Measurements from ENCODE around the gene C2orf72. TPM values are rescaled to one million over a fixed set of nuclear protein-coding genes. Genes with fewer than 3 reads are reported as not detected.

C2orf72 gene
- total and polyA plus RNA-seq, 2 of the 13 experiments (the other 11 are each of a cell fraction or from before 2014, with no cell fraction given), result 147 to 203 TPM

DNA sequence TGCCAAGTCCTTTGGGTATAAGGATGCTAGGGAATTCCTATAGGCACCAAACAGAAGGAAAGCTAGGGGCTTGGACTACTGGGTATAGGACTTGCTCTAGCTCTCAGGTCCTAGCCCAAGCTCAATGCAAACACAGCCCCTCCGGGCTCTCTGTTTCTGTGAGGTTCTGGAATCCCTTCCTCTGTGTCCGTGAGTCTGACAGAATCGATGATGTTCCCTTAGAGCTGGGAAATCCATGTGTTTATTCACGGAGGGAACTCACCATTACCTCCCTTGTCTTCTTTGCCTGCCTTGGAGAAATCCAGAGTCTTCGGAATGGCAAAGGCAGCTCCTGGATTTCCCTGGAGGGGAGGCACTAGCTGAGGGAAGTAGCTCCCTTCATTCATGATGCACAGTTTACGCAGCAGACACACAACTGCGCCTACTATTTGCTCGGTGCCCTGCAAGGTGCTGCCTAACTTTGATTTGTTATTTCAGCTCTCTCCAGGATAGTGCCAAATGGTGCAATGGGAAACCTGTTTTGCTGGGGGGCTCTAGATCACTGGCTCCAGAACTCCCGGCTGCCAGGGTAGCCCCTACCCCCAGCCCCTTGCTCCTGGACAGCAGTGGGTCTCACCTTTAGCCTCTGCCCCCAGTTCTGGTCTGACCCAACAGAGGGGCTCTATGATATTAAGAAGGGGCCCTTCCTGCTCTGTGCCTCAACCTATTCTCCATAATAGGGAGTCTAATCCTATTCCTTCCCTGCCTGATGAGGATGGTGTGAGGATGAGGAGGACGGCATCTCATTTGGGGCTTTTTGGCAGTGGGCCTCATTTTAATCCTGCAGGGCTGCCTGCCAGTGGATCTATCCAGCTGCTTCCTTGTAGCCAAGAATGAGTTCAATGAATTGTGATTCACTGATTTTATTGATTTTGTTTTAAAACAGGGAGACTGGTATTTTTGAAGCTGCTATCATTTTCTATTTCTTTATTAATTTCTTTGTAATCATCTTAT, 10.9 kb downstream of the C2orf72 start (continued):
- TF ChIP-seq, protein P1, sequence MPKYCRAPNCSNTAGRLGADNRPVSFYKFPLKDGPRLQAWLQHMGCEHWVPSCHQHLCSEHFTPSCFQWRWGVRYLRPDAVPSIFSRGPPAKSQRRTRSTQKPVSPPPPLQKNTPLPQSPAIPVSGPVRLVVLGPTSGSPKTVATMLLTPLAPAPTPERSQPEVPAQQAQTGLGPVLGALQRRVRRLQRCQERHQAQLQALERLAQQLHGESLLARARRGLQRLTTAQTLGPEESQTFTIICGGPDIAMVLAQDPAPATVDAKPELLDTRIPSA (CRISPR knock-in tag; IDR thresholded peaks at IDR 0.05; ENCODE audit: borderline replicate concordance), result no peak
- TF ChIP-seq FOXA1 (IDR thresholded peaks at IDR 0.05) (no peak), FOXA1 (CRISPR knock-in tag; IDR thresholded peaks at IDR 0.05) (no peak), ZNF468 (CRISPR knock-in tag; IDR thresholded peaks at IDR 0.05) (no peak), RERE (CRISPR knock-in tag; IDR thresholded peaks at IDR 0.05; ENCODE audit: low read depth) (no peak), SOX5 (CRISPR knock-in tag; IDR thresholded peaks at IDR 0.05; ENCODE audit: borderline replicate concordance) (no peak), SIX1 (CRISPR knock-in tag; IDR thresholded peaks at IDR 0.05; ENCODE audit: borderline replicate concordance) (no peak), BCL3 (CRISPR knock-in tag; IDR thresholded peaks at IDR 0.05) (no peak), CBX5 (CRISPR knock-in tag; IDR thresholded peaks at IDR 0.05; ENCODE audit: borderline replicate concordance) (no peak), ZNF329 (CRISPR knock-in tag; IDR thresholded peaks at IDR 0.05; ENCODE audit: low read depth) (no peak), CBFB (CRISPR knock-in tag; IDR thresholded peaks at IDR 0.05) (no peak), NR3C1 (CRISPR knock-in tag; IDR thresholded peaks at IDR 0.05) (no peak)
- TF ChIP-seq, protein P2, sequence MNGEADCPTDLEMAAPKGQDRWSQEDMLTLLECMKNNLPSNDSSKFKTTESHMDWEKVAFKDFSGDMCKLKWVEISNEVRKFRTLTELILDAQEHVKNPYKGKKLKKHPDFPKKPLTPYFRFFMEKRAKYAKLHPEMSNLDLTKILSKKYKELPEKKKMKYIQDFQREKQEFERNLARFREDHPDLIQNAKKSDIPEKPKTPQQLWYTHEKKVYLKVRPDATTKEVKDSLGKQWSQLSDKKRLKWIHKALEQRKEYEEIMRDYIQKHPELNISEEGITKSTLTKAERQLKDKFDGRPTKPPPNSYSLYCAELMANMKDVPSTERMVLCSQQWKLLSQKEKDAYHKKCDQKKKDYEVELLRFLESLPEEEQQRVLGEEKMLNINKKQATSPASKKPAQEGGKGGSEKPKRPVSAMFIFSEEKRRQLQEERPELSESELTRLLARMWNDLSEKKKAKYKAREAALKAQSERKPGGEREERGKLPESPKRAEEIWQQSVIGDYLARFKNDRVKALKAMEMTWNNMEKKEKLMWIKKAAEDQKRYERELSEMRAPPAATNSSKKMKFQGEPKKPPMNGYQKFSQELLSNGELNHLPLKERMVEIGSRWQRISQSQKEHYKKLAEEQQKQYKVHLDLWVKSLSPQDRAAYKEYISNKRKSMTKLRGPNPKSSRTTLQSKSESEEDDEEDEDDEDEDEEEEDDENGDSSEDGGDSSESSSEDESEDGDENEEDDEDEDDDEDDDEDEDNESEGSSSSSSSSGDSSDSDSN (CRISPR knock-in tag; IDR thresholded peaks at IDR 0.05), result peak; percentile 37; the same call in 1 of the 2 replicates
- TF ChIP-seq, protein P3, sequence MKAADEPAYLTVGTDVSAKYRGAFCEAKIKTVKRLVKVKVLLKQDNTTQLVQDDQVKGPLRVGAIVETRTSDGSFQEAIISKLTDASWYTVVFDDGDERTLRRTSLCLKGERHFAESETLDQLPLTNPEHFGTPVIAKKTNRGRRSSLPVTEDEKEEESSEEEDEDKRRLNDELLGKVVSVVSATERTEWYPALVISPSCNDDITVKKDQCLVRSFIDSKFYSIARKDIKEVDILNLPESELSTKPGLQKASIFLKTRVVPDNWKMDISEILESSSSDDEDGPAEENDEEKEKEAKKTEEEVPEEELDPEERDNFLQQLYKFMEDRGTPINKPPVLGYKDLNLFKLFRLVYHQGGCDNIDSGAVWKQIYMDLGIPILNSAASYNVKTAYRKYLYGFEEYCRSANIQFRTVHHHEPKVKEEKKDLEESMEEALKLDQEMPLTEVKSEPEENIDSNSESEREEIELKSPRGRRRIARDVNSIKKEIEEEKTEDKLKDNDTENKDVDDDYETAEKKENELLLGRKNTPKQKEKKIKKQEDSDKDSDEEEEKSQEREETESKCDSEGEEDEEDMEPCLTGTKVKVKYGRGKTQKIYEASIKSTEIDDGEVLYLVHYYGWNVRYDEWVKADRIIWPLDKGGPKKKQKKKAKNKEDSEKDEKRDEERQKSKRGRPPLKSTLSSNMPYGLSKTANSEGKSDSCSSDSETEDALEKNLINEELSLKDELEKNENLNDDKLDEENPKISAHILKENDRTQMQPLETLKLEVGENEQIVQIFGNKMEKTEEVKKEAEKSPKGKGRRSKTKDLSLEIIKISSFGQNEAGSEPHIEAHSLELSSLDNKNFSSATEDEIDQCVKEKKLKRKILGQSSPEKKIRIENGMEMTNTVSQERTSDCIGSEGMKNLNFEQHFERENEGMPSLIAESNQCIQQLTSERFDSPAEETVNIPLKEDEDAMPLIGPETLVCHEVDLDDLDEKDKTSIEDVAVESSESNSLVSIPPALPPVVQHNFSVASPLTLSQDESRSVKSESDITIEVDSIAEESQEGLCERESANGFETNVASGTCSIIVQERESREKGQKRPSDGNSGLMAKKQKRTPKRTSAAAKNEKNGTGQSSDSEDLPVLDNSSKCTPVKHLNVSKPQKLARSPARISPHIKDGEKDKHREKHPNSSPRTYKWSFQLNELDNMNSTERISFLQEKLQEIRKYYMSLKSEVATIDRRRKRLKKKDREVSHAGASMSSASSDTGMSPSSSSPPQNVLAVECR (CRISPR knock-in tag; IDR thresholded peaks at IDR 0.05; ENCODE audit: borderline replicate concordance), result 0 out of 2 replicates have a peak, but pooled peaks have one; percentile 3

All from HepG2 (cell line).